Measurements from ENCODE around the gene SRRM3. TPM values are rescaled to one million over a fixed set of nuclear protein-coding genes. Genes with fewer than 3 reads are reported as not detected.
A peak's percentile ranks its signal among the peaks of the same experiment; 100 is the strongest.

The SRRM3 gene
- total and polyA plus RNA-seq, 2 experiments from 2014 or later, result 0.39 to 0.65 TPM

- no peaks in the 10 kb centered on the region for H3K79me2 ChIP-seq (ENCODE audit: insufficient read depth)
- no peak overlapping the region for H3K4me3 ChIP-seq
- no peak for TF ChIP-seq EZH2 (IDR thresholded peaks at IDR 0.05; ENCODE audit: insufficient read depth, poor library complexity, severe bottlenecking)
- TF ChIP-seq EZH2phosphoT487 (IDR thresholded peaks at IDR 0.05; ENCODE audit: insufficient read depth, low read depth), result no peak
- H3K27ac ChIP-seq, result no peak overlapping the region
- no peaks in the 10 kb centered on the region for H3F3A ChIP-seq (ENCODE audit: insufficient read depth)
- peaks cover 3% of the 10 kb centered on the region for H3K27me3 ChIP-seq (replicated peaks; ENCODE audit: insufficient read depth)
- 2 to 8% methylated on average over 3 of the region's 3 CpGs for WGBS, 2 experiments (ENCODE audit: low coverage in 1 of 2, low lambda C conversion rate in 2 of 2, missing lambda C conversion rate in 2 of 2)
- H3K4me1 ChIP-seq (ENCODE audit: insufficient read depth), result no peaks in the 10 kb centered on the region
- H3K9me3 ChIP-seq (ENCODE audit: low read depth), result no peaks in the 10 kb centered on the region
- H2AFZ ChIP-seq, result no peak overlapping the region
- H3K9me2 ChIP-seq (ENCODE audit: insufficient read depth), result no peaks in the 10 kb centered on the region
- no peaks in the 10 kb centered on the region for H3K36me3 ChIP-seq (ENCODE audit: low read depth)
- DNase-seq, result peak; percentile 35
- no peak overlapping the region for H3K9ac ChIP-seq
- no peak overlapping the region for H3K4me2 ChIP-seq (ENCODE audit: unreplicated experiment)
- in situ Hi-C loops (cut with MboI), result no loop called here
- H4K20me1 ChIP-seq (ENCODE audit: insufficient read depth), result no peaks in the 10 kb centered on the region
Observed at GRCh38 chr7:76191783-76192240, 9.9 kb upstream of the SRRM3 start.

GRCh38 chr7:76193466-76193865 is 8.2 kb upstream of the SRRM3 start:
- Histone ChIP-seq H2AFZ (no peak overlapping the region), H3K36me3 (ENCODE audit: low read depth) (no peaks in the 10 kb centered on the region), H3F3A (ENCODE audit: insufficient read depth) (no peaks in the 10 kb centered on the region), H3K9me2 (ENCODE audit: insufficient read depth) (no peaks in the 10 kb centered on the region), H3K4me1 (ENCODE audit: insufficient read depth) (no peaks in the 10 kb centered on the region), H3K9me3 (ENCODE audit: low read depth) (no peaks in the 10 kb centered on the region), H3K4me2 (ENCODE audit: unreplicated experiment) (no peak overlapping the region), H3K79me2 (ENCODE audit: insufficient read depth) (no peaks in the 10 kb centered on the region), H3K27ac (no peak overlapping the region), H3K9ac (no peak overlapping the region), H3K27me3 (replicated peaks; ENCODE audit: insufficient read depth) (peaks cover 3% of the 10 kb centered on the region), H4K20me1 (ENCODE audit: insufficient read depth) (no peaks in the 10 kb centered on the region), H3K4me3 (no peak overlapping the region)
- 34 to 44% methylated on average over 4 of the region's 4 CpGs for WGBS, 2 experiments (ENCODE audit: low coverage in 1 of 2, low lambda C conversion rate in 2 of 2, missing lambda C conversion rate in 2 of 2)
- no peak for DNase-seq
- in situ Hi-C loops (cut with MboI), result no loop called here
- TF ChIP-seq EZH2phosphoT487 (IDR thresholded peaks at IDR 0.05; ENCODE audit: insufficient read depth, low read depth) (no peak), EZH2 (IDR thresholded peaks at IDR 0.05; ENCODE audit: insufficient read depth, poor library complexity, severe bottlenecking) (no peak)

- H4K20me1 ChIP-seq (ENCODE audit: insufficient read depth), result no peaks in the 10 kb centered on the region
- H3K79me2 ChIP-seq (ENCODE audit: insufficient read depth), result no peaks in the 10 kb centered on the region
- no peaks in the 10 kb centered on the region for H3K4me1 ChIP-seq (ENCODE audit: insufficient read depth)
- WGBS, 2 experiments (ENCODE audit: low coverage in 1 of 2, low lambda C conversion rate in 2 of 2, missing lambda C conversion rate in 2 of 2), result 2 to 8% methylated on average over 5 of the region's 5 CpGs
- in situ Hi-C loops (cut with MboI), result no loop called here
- H3F3A ChIP-seq (ENCODE audit: insufficient read depth), result no peaks in the 10 kb centered on the region
- H3K27ac ChIP-seq, result no peak overlapping the region
- no peak overlapping the region for H3K4me3 ChIP-seq
- DNase-seq, result no peak
- TF ChIP-seq EZH2 (IDR thresholded peaks at IDR 0.05; ENCODE audit: insufficient read depth, poor library complexity, severe bottlenecking) (no peak), EZH2phosphoT487 (IDR thresholded peaks at IDR 0.05; ENCODE audit: insufficient read depth, low read depth) (no peak)
- H3K9me2 ChIP-seq (ENCODE audit: insufficient read depth), result no peaks in the 10 kb centered on the region
- H2AFZ ChIP-seq, result no peak overlapping the region
- H3K4me2 ChIP-seq (ENCODE audit: unreplicated experiment), result no peak overlapping the region
- H3K9me3 ChIP-seq (ENCODE audit: low read depth), result no peaks in the 10 kb centered on the region
- H3K9ac ChIP-seq, result no peak overlapping the region
- peaks cover 3% of the 10 kb centered on the region for H3K27me3 ChIP-seq (replicated peaks; ENCODE audit: insufficient read depth)
- no peaks in the 10 kb centered on the region for H3K36me3 ChIP-seq (ENCODE audit: low read depth)
Observed at GRCh38 chr7:76193883-76194282, 7.8 kb upstream of the SRRM3 start.

GRCh38 chr7:76196786-76197185 is 4.9 kb upstream of the SRRM3 start:
- no peak overlapping the region for H3K4me2 ChIP-seq (ENCODE audit: unreplicated experiment)
- no peak for DNase-seq
- no peaks in the 10 kb centered on the region for H4K20me1 ChIP-seq (ENCODE audit: insufficient read depth)
- in situ Hi-C loops (cut with MboI), result no loop called here
- no peaks in the 10 kb centered on the region for H3K79me2 ChIP-seq (ENCODE audit: insufficient read depth)
- no peaks in the 10 kb centered on the region for H3K9me2 ChIP-seq (ENCODE audit: insufficient read depth)
- 67 to 68% methylated on average over 10 of the region's 10 CpGs for WGBS, 2 experiments (ENCODE audit: low coverage in 1 of 2, low lambda C conversion rate in 2 of 2, missing lambda C conversion rate in 2 of 2)
- no peaks in the 10 kb centered on the region for H3F3A ChIP-seq (ENCODE audit: insufficient read depth)
- H3K4me1 ChIP-seq (ENCODE audit: insufficient read depth), result no peaks in the 10 kb centered on the region
- H3K27ac ChIP-seq, result no peak overlapping the region
- H3K9ac ChIP-seq, result no peak overlapping the region
- no peaks in the 10 kb centered on the region for H3K36me3 ChIP-seq (ENCODE audit: low read depth)
- no peak overlapping the region for H2AFZ ChIP-seq
- TF ChIP-seq EZH2phosphoT487 (IDR thresholded peaks at IDR 0.05; ENCODE audit: insufficient read depth, low read depth) (no peak), EZH2 (IDR thresholded peaks at IDR 0.05; ENCODE audit: insufficient read depth, poor library complexity, severe bottlenecking) (no peak)
- H3K9me3 ChIP-seq (ENCODE audit: low read depth), result no peaks in the 10 kb centered on the region
- no peak overlapping the region for H3K4me3 ChIP-seq
- H3K27me3 ChIP-seq (replicated peaks; ENCODE audit: insufficient read depth), result peaks cover 3% of the 10 kb centered on the region

GRCh38 chr7:76198202-76198601 is 3.5 kb upstream of the SRRM3 start:
- Histone ChIP-seq H3K4me3 (no peak overlapping the region), H3K36me3 (ENCODE audit: low read depth) (no peaks in the 10 kb centered on the region), H3F3A (ENCODE audit: insufficient read depth) (no peaks in the 10 kb centered on the region), H3K4me2 (ENCODE audit: unreplicated experiment) (no peak overlapping the region), H3K27ac (no peak overlapping the region), H2AFZ (no peak overlapping the region), H3K9me3 (ENCODE audit: low read depth) (no peaks in the 10 kb centered on the region), H4K20me1 (ENCODE audit: insufficient read depth) (no peaks in the 10 kb centered on the region), H3K79me2 (ENCODE audit: insufficient read depth) (no peaks in the 10 kb centered on the region), H3K27me3 (replicated peaks; ENCODE audit: insufficient read depth) (peaks cover 3% of the 10 kb centered on the region), H3K4me1 (ENCODE audit: insufficient read depth) (no peaks in the 10 kb centered on the region), H3K9me2 (ENCODE audit: insufficient read depth) (no peaks in the 10 kb centered on the region), H3K9ac (no peak overlapping the region)
- in situ Hi-C loops (cut with MboI), result no loop called here
- 8 to 16% methylated on average over 4 of the region's 4 CpGs for WGBS, 2 experiments (ENCODE audit: low coverage in 1 of 2, low lambda C conversion rate in 2 of 2, missing lambda C conversion rate in 2 of 2)
- TF ChIP-seq EZH2 (IDR thresholded peaks at IDR 0.05; ENCODE audit: insufficient read depth, poor library complexity, severe bottlenecking) (no peak), EZH2phosphoT487 (IDR thresholded peaks at IDR 0.05; ENCODE audit: insufficient read depth, low read depth) (no peak)
- DNase-seq, result no peak
